ENCODE results near the gene MGAT2. TPM values are rescaled to one million over a fixed set of nuclear protein-coding genes. Genes with fewer than 3 reads are reported as not detected.

The MGAT2 gene
- total and polyA plus RNA-seq, 11 donors = 6.8 to 28.8 (median 16.4) TPM

DNA sequence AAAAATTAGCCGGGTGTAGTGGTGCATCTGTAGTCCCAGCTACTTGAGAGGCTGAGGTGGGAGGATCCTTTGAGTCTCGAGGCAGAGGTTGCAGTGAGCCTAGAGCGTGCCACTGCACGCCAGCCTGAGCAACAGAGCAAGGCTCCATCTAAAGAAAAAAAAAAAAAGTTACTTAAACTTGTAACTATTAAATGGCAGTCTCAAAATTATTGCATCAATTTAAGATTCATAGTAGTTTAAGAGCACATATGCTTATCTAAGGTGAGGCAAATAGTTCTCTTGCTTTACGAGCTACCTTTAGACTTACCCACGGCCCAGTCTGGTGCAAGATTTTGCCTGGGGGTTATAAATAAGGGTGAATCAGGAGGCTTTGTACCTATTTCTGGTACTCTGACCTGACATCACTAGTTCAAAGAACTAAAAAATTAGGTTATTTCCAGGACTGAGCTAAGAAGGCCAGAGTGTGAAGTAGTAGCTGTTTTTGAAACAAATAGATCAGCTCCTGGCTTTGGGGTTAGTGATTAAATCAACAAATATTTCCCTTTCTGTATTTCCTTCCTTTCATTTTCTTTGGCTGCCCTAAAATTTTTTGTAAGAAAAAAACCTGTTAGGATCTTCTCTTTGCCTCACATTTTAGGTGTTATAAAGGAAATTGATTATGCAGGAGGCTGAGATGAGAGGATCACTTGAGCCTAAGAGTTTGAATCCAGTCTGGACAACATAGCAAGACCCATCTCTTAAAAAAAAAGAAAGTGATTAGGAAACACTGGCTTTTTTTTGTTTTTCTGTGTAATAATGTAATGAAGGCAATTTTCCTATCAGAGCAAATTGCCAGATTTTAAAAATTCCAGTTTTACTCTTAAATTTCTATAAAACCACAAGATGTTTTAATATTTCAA is 3.6 kb downstream of the MGAT2 start:
- DNase-seq = no peak
- 85 to 90% (median 89%) methylated on average over 6 of the region's 6 CpGs for WGBS, 4 donors
- H3K27ac ChIP-seq = peak overlapping the region in 1 of 12 donors; percentile 27
- intact Hi-C loops (cut with DNase I) = loop anchor here in 3 of 10 donors (5.0 kb wide), 1 partner anchor 37 kb away; the partner anchor contains the start of gene RPS29 (in 3 of the 3)
- H3K27me3 ChIP-seq = no peaks in the 10 kb centered on the region
- H3K4me3 ChIP-seq = peak overlapping the region in 1 of 12 donors; percentile 90
- peaks cover 0 to 44% (median 28%) of the 10 kb centered on the region in 9 donors for H3K36me3 ChIP-seq
- ATAC-seq = no peak
- H3K4me1 ChIP-seq = peaks cover 0 to 42% (median 29%) of the 10 kb centered on the region in 12 donors
- TF ChIP-seq, protein P1, sequence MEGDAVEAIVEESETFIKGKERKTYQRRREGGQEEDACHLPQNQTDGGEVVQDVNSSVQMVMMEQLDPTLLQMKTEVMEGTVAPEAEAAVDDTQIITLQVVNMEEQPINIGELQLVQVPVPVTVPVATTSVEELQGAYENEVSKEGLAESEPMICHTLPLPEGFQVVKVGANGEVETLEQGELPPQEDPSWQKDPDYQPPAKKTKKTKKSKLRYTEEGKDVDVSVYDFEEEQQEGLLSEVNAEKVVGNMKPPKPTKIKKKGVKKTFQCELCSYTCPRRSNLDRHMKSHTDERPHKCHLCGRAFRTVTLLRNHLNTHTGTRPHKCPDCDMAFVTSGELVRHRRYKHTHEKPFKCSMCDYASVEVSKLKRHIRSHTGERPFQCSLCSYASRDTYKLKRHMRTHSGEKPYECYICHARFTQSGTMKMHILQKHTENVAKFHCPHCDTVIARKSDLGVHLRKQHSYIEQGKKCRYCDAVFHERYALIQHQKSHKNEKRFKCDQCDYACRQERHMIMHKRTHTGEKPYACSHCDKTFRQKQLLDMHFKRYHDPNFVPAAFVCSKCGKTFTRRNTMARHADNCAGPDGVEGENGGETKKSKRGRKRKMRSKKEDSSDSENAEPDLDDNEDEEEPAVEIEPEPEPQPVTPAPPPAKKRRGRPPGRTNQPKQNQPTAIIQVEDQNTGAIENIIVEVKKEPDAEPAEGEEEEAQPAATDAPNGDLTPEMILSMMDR (IDR thresholded peaks at IDR 0.05) = no peak
- no peak for TF ChIP-seq POLR2A (IDR thresholded peaks at IDR 0.05)
- H3K9me3 ChIP-seq = no peaks in the 10 kb centered on the region

DNA sequence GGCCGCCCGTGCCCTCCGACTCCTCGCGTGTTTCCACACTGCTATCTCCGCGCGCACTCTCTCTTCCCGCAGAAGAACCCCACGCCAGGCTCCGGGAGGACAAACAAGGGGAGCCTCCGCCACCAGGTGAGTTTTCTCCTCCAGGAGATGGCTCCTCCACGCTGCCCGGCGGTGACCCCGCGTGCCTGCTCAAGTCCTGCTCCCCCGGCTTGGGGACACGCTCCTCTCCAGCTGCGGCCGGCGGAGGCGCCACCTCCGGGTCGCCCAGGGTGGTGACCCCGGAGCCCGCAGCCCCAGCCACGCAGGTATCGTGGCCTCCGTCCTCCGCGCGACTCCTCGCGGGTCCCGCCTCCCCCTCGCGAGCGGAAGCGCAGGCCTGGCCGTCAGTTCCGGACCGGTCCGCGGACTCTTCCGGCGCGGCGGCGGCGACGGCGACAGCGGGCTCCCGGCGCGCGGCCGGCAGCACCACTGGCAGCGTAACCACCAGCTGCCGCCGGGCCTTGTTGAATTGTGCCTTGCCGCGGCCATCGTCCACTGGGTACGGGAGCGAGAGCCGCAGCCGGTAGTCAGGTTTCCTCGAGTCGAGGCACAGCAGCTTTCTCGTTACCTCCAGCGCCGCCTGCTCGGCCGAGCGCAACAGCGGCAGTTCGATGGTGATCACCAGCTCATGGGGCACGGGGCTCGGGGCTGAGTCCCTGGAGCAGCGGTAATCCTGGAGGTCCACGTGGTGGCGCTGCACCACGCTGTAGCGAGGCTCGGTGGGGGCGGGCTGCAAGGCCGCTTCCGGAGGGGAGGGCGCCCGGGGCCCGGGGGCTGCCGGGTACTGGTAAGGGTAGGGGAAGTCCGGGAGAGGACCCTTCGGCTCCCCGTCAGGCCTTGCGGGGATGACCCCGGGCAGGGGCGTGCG is 13.3 kb downstream of the MGAT2 start:
- H3K27me3 ChIP-seq = no peaks in the 10 kb centered on the region
- 0 to 1% (median 0%) methylated on average over 21 to 101 of the region's 101 CpGs for WGBS, 4 donors
- peak; percentile 93 to 96 (median 94) for DNase-seq
- H3K27ac ChIP-seq = peak overlapping the region; percentile 79 to 100 (median 98)
- TF ChIP-seq, protein P1 (IDR thresholded peaks at IDR 0.05) = peak; percentile 76 to 96 (median 87)
- peak in 1 of 2 donors; percentile 66 for TF ChIP-seq POLR2A (IDR thresholded peaks at IDR 0.05)
- peaks cover 0 to 61% (median 36%) of the 10 kb centered on the region in 12 donors for H3K4me1 ChIP-seq
- H3K36me3 ChIP-seq = peaks cover 0 to 24% (median 12%) of the 10 kb centered on the region in 9 donors
- no peaks in the 10 kb centered on the region for H3K9me3 ChIP-seq
- intact Hi-C loops (cut with DNase I) = loop anchor here (1.0 to 10.0 kb wide), 15 partner anchors 58 to 483 kb away; partner anchors contain the start of genes KLHDC2 (in 5 of the 10), NEMF (in 4 of the 10), KLHDC1 (in 2 of the 10) and VCPKMT (in 1 of the 10)
- ATAC-seq = peak; percentile 91 to 96 (median 94)
- H3K4me3 ChIP-seq = peak overlapping the region; percentile 68 to 98 (median 95)

DNA sequence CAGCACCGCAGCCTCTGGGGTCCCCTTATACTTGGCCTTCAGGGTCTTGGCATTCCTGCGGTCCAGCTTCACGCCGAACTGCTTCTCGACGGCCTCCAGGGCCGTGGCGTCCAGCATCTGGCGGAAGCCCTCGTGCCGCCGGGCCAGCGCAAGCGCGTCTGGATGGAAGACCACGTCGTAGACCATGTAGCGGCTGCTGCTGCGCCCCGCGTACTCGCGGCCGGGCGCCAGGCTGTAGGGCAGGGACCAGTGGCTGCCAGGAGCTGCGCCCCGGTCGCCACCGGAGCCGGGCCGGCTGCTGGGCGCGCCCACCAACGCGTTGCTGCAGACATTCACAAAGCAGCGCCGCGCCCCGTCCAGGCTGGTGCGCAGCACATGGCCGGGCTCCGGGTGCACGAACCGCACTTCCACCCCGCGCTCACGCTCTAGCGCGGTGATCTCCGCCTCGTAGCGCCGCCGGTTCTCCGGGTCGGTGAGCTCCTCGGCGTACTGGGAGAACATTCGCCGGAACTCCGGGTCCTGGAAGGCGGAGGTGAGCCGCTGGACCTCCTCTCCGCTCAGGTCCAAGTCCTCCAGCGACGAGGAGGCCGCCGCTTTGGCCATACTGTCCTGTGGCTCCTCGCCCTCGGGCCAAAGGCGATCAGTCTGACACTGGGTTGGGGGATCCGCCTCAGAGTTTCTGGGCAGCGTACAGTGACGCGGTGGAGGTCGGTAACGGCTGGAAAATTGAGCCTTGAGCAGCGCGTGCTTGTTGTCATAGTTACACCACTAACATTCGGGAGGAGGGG is 14.1 kb downstream of the MGAT2 start, which contains the start of gene DNAAF2:
Gene DNAAF2 (minus strand): TSS at position 698 of the 788 bp plus-strand sequence. CDS start 95 bp downstream, at position 603.
- Histone ChIP-seq H3K27me3 (no peaks in the 10 kb centered on the region), H3K36me3 (peaks cover 0 to 27% (median 12%) of the 10 kb centered on the region in 9 donors), H3K4me3 (peak within 1 kb of the TSS; percentile 68 to 98 (median 95)), H3K4me1 (peaks cover 0 to 66% (median 38%) of the 10 kb centered on the region in 12 donors), H3K9me3 (no peaks in the 10 kb centered on the region), H3K27ac (peak within 1 kb of the TSS; percentile 79 to 100 (median 98))
- intact Hi-C loops (cut with DNase I) = loop anchor here (1.0 to 10.0 kb wide), 16 partner anchors 53 to 482 kb away; partner anchors contain the start of genes KLHDC2 (in 7 of the 10), KLHDC1 (in 4 of the 10), NEMF (in 4 of the 10) and POLE2 (in 2 of the 10)
- ATAC-seq = peak; percentile 24 to 64 (median 56)
- TF ChIP-seq POLR2A (IDR thresholded peaks at IDR 0.05) = no peak
- TF ChIP-seq, protein P1 (IDR thresholded peaks at IDR 0.05) = peak in 4 of 12 donors; percentile 1 to 15 (median 3)
- WGBS, 4 donors = 0 to 1% (median 0%) methylated on average over 24 to 80 of the region's 80 CpGs
- peak; percentile 45 to 79 (median 60) for DNase-seq
